ENCODE data around the gene HYAL4. TPM values are rescaled to one million over a fixed set of nuclear protein-coding genes. Genes with fewer than 3 reads are reported as not detected.
A peak's percentile ranks its signal among the peaks of the same experiment; 100 is the strongest.

Gene HYAL4
- not detected in 2 replicates for total RNA-seq (ENCODE audit: low replicate concordance)

- no peak for DNase-seq (ENCODE audit: low read depth)
- TF ChIP-seq CTCF (IDR thresholded peaks at IDR 0.05; ENCODE audit: insufficient read depth, low read length): no peak
- no peak within 1 kb of the TSS for H3K4me3 ChIP-seq (ENCODE audit: low read depth, low read length)
These were observed at the start of gene HYAL4 for GRCh38 chr7:123844712-123845219. Gene HYAL4 (plus strand): TSS chr7:123845169. CDS start chr7:123868274, 23,105 bp downstream.

GRCh38 chr7:123795917-123796316 is 49.1 kb upstream of the HYAL4 start:
- TF ChIP-seq CTCF (IDR thresholded peaks at IDR 0.05; ENCODE audit: insufficient read depth, low read length): no peak
- H3K4me3 ChIP-seq (ENCODE audit: low read depth, low read length): no peak overlapping the region
- no peak for DNase-seq (ENCODE audit: low read depth)

- no peak overlapping the region for H3K4me3 ChIP-seq (ENCODE audit: low read depth, low read length)
- no peak for DNase-seq (ENCODE audit: low read depth)
- TF ChIP-seq CTCF (IDR thresholded peaks at IDR 0.05; ENCODE audit: insufficient read depth, low read length): no peak
These were observed 48.4 kb upstream of the HYAL4 start for GRCh38 chr7:123796568-123796967.

- DNase-seq (ENCODE audit: low read depth): peak; percentile 95
- peak; percentile 50 for TF ChIP-seq CTCF (IDR thresholded peaks at IDR 0.05; ENCODE audit: insufficient read depth, low read length)
- no peak overlapping the region for H3K4me3 ChIP-seq (ENCODE audit: low read depth, low read length)
These were observed 47.1 kb upstream of the HYAL4 start for GRCh38 chr7:123797673-123798531.

- no peak for TF ChIP-seq CTCF (IDR thresholded peaks at IDR 0.05; ENCODE audit: insufficient read depth, low read length)
These were observed 46.3 kb upstream of the HYAL4 start for GRCh38 chr7:123798532-123799188.

GRCh38 chr7:123802249-123802648 is 42.7 kb upstream of the HYAL4 start:
- H3K4me3 ChIP-seq (ENCODE audit: low read depth, low read length): no peak overlapping the region
- no peak for TF ChIP-seq CTCF (IDR thresholded peaks at IDR 0.05; ENCODE audit: insufficient read depth, low read length)
- no peak for DNase-seq (ENCODE audit: low read depth)

More at GRCh38 chr7:123798532-123799188, 46.3 kb upstream of the HYAL4 start:
- no peak for DNase-seq (ENCODE audit: low read depth)
- H3K4me3 ChIP-seq (ENCODE audit: low read depth, low read length): no peak overlapping the region
